ENCODE data around the gene RAB3IL1. TPM values are rescaled to one million over a fixed set of nuclear protein-coding genes. Genes with fewer than 3 reads are reported as not detected.

Gene RAB3IL1
- total and polyA plus RNA-seq, 9 of the 15 experiments (the other 6 are each of a cell fraction or from before 2014, with no cell fraction given), result 0.15 to 42.6 (median 15.5) TPM

- TF ChIP-seq TCF3 (CRISPR knock-in tag; IDR thresholded peaks at IDR 0.05), result peak; percentile 40
- TF ChIP-seq TFE3 (CRISPR knock-in tag; IDR thresholded peaks at IDR 0.05), result no peak
- TF ChIP-seq PCBP2 (IDR thresholded peaks at IDR 0.05; ENCODE audit: low read depth, low read length, poor library complexity, severe bottlenecking), result no peak
- peak; percentile 92 for TF ChIP-seq TFAP4 (CRISPR knock-in tag; IDR thresholded peaks at IDR 0.05; ENCODE audit: borderline replicate concordance)
- no peak for TF ChIP-seq GABPB2 (CRISPR knock-in tag; conservative IDR thresholded peaks at IDR 0.05)
Measured at GRCh38 chr11:61871158-61871597, 46.2 kb downstream of the RAB3IL1 start (continued).

GRCh38 chr11:61870541-61871031 lies 46.8 kb downstream of the RAB3IL1 start:
- Histone ChIP-seq H3K9ac (ENCODE audit: insufficient read depth in 1 of 2, low read depth in 2 of 2, low read length in 2 of 2) (peak overlapping the region; percentile 65 to 89), H3K4me2 (ENCODE audit: insufficient read depth, low read length) (peak overlapping the region; percentile 74), H3K4me3 (no peak overlapping the region), H2AFZ (ENCODE audit: low read depth, low read length) (peak overlapping the region; percentile 81), H4K20me1 (replicated peaks; ENCODE audit: control insufficient read depth, insufficient read depth, low read length) (no peaks in the 10 kb centered on the region), H3K36me3 (ENCODE audit: control insufficient read depth, insufficient read depth, low read length) (peaks cover 1% of the 10 kb centered on the region; the same call in 1 of the 3 replicates), H3K27me3 (ENCODE audit: control insufficient read depth in 2 of 2, insufficient read depth in 2 of 2, low read length in 2 of 2) (no peaks in the 10 kb centered on the region), H3K9me1 (ENCODE audit: control insufficient read depth, insufficient read depth, low read length) (no peaks in the 10 kb centered on the region), H3K27ac (ENCODE audit: extremely low read depth, low read depth, low read length) (peak overlapping the region; percentile 85), H3K4me1 (replicated peaks in 1 of 2; ENCODE audit: control insufficient read depth in 2 of 2, insufficient read depth in 2 of 2, low read length in 2 of 2) (peaks cover 44 to 77% of the 10 kb centered on the region in 2 experiments), H3K9me3 (replicated peaks; ENCODE audit: control insufficient read depth, insufficient read depth, low read depth, low read length) (no peaks in the 10 kb centered on the region), H3K79me2 (ENCODE audit: control insufficient read depth, insufficient read depth, low read length) (0 out of 3 replicates have a peak, but pooled peaks cover 3% of the 10 kb centered on the region)
- peak; percentile 15; the same call in 2 of the 3 replicates for ATAC-seq
- intact Hi-C loops (cut with micrococcal nuclease), result loop anchor here (1.0 to 2.0 kb wide), 6 partner anchors 26 to 237 kb away; no protein-coding TSS in a partner anchor
- FAIRE-seq, result peak; percentile 56
- ChIA-PET POLR2A (interaction anchor here (0.6 to 2.5 kb wide), 15 partner anchors 10 to 253 kb away, joined by 3 to 21 read pairs (median 4); partner anchors contain the start of genes BEST1, FADS1, FEN1 and INCENP), CTCF (ENCODE audit: low intra/inter-chr PET ratio) (interaction anchor here (0.6 to 1.5 kb wide), 3 partner anchors 53 to 237 kb away, joined by 3 to 13 read pairs (median 7); partner anchors contain the start of gene FADS1)
- DNase-seq (ENCODE audit: extremely low read depth in 1 of 4, low spot score in 3 of 4), result peak in 2 of 4 experiments; percentile 38 to 41
- WGBS (ENCODE audit: insufficient coverage, low coverage, missing lambda C conversion rate), result 19% methylated on average over 9 of the region's 10 CpGs
- BruUV-seq (replicated peaks), result no TSS peak
- in situ Hi-C loops (cut with MboI), result no loop called here
- TF ChIP-seq ZNF140 (CRISPR knock-in tag; IDR thresholded peaks at IDR 0.05) (no peak), BRD4 (IDR thresholded peaks at IDR 0.05) (no peak), PKNOX1 (IDR thresholded peaks at IDR 0.05) (peak; percentile 60), MTA2 (IDR thresholded peaks at IDR 0.05; ENCODE audit: low read depth) (no peak), E2F3 (CRISPR knock-in tag; IDR thresholded peaks at IDR 0.05) (no peak), ATF2 (CRISPR knock-in tag; IDR thresholded peaks at IDR 0.05) (no peak), ZNF354B (CRISPR knock-in tag; IDR thresholded peaks at IDR 0.05) (no peak), KAT8 (IDR thresholded peaks at IDR 0.05; ENCODE audit: low read depth) (no peak), TRIM24 (IDR thresholded peaks at IDR 0.05) (no peak)

Data from K562 (cell line).